Activated T-cell treated with anti-CD3 and anti-CD28 coated beads, Interleukin-2, amount 50 U/mL, for 48 hours (primary cell): Measurements from ENCODE around the gene RRAD.
A peak's percentile ranks its signal among the peaks of the same experiment; 100 is the strongest.
"Not testable (repeated sequence)": the region's sequence is repeated elsewhere in the genome, so short reads cannot be mapped to it uniquely, and the experiment has no call there.

Experiments used
- DNase-seq, 2 experiments: peaks; one replicate each; pipeline ENCODE4 v3.0.0-alpha.2; 2020

RRAD gene

DNA sequence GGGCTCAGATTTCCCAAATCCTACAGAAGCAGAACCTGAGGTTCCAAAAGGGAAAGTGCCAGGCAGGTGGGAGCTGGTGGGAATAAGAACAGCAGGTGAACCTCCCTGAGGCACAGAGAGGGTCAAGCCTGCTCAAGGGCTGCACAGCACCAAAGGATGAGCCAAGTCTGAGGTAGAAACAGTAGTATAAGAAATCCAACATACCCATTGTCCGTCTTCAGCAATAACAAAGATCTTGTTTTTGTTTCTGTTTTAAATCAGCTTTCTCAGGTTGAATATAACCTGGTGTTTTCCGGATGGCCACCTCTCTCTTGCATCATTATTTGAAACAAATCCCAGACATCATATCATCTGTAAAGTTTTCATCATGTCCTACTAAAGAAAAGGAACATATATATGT lies 25.1 kb upstream of the RRAD start:
- no peak for DNase-seq

DNA sequence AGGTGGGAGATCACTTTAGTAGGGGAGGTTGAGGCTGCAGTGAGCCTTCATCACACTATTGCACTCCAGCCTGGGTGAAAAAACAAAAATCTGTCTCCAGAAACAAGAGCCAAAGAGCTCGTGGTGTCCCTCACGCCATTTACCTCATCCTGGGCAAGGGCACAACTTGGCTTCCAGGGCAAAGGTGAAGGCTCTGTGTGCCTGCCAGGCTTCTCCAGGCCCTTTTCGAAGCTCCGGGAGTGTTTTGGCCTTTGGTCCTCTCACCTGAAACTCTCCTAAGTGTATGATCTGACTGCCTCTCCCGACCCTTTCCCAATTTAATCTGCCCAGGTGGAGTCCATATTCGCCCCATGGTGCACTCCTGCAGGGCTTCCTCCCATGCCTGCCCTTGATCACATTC lies 24.1 kb upstream of the RRAD start:
- DNase-seq: no peak

DNA sequence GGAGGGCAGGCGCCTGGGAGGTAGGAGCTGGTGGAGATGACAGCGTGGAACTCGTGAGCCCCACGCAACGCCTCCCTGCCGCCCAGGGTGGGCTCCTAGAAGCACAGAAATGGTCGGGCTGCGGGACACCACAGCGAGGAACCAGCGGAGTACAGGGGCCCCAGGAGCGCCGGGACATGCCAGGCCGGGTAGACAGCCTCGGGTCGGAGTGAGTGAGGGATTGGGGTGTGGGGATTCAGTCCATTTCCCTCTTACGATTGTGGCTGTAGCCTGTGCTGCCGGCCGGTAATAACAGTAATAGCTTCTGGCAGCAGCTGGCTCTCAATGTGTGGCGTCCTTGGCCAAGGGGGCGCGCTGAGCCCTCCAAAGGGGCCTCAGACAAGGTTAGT lies 23.5 kb upstream of the RRAD start:
- DNase-seq: no peak

DNA sequence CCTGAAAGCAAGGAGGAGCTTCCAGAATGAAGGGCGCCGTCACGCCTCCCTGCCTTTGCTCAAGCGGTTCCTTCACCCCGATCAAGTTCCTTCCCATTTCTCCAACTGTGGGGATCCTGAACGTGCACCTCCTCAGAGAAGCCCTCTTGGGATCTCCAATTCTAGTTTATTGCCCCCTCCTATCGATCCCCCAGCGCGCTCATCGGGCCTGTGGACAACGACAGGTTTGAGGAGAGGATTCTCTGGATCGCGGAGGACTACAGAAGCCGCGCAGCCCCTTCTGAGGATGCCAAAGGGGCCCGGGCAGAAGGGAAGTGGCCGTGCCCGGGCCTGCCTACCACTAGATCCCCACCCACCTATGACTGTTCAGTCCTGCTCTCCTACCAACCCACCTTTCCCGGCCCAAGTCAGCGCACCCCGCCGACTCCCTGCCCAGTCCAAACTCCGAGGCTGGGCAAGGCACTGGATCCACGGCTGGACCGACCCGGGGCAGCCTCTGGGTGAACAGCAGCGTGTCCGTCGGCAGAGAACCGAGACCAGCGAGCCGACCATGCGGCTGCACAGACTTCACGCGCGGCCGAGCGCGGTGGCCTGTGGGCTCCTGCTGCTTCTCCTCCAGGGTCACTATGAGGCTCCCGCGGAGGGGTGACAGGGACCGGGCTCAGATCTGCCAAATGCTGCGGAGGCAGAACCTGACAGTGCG lies 22.9 kb upstream of the RRAD start:
- peak; percentile 44 to 50 for DNase-seq

DNA sequence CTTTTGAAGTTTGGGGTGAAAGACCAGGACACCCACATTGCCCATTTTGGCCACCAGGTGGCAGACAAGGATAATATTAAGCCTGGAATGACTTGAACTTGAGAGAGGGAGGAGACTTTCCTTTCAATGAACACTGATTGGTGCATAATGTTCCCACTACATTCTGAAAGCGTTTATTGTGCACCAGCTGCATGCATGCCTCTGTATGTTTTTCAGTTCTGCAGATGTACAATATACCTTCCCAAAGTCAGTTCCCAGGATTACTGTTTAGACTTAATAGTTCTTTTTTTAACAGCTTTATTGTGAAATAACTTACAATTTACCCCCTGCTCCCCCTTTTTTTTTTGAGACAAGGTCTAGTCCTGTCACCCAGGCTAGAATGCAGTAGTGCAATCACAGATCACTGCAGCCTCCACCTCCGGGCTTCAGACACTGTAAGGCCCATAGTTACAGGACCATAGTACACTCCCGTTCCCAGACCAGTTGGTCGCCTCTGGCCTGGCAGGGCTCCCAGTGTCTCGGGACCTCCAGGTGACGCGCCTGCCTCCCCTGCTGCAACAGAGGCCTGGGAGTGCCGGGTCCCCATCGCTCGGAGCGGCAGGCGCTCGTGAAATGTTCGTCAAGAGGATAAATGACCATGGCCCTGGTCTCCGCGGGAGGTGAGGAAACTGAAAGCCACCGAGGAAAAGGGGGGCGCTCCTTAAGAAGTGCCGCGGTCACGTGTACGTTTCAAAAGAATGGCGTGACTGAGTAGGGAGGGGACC lies 22.1 kb upstream of the RRAD start:
- DNase-seq: peak; percentile 90 to 96

DNA sequence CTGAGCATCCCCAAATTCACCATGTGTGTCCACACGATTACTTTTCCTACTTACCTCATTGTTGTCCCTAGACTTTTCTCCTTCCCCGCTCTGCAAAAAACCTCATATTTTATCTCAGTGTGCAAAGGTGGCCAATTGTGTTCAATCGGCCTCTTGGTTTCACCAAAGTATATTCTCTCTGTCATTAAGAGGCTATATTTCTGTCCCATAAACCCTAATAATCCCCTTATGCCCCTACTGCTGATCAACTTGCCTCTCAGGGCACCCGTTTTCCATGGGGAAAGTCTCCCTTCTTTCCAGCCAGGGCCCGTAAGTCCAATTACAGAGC lies 21.6 kb upstream of the RRAD start:
- DNase-seq: no peak

DNA sequence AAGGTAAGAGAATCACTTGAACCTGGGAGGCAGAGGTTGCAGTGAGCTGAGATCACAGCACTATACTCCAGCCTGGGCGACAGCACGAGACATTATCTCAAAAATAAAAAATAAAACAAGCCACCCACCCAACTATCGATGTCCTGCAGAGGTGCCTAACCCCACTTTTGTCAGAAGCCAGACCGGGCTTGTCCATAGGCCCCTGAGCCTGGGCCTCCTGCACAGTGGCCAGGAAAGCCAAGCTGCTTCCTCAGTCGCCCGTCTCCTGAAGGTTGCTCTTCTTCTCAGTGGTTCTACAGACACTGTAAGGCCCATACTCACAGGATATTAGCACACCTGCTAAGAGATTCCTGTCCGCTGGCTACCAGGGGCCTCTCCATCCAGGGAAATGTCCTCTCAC lies 21.2 kb upstream of the RRAD start:
- DNase-seq: no peak

DNA sequence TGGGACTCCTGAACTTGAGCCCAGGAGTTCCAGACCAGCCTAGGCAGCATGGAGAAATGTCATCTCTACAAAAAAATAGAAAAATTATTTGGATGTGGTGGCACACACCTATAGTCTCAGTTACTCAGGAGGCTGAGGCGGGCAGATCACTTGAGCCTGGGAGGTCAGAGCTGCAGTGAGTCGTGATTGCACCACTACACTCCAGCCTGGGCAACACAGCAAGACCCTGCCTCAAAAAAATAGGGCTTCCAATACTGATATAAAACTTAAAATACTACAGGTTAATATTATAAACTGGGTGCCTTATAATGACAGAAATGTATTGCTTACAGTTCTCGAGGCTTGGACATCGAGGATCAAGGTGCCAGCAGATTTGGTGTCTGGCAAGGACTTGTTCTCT lies 20.6 kb upstream of the RRAD start:
- no peak for DNase-seq

DNA sequence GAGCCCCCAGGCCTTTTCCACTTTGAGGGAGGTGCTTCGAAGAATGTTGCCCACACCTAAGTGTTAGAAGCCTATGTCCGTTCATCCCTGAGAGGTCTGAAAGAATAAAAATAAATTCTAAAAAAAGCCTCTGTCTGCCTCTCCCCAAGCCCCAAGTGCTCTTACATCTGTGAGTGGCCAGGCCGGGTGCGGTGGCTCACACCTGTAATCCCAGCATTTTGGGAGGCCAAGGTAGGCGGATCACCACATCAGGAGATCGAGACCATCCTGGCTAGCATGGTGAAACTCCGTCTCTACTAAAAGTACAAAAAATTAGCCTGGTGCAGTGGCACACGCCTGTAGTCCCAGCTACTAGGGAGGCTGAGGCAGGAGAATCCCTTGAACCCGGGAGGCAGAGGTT lies 19.6 kb upstream of the RRAD start:
- DNase-seq: not testable (repeated sequence)

DNA sequence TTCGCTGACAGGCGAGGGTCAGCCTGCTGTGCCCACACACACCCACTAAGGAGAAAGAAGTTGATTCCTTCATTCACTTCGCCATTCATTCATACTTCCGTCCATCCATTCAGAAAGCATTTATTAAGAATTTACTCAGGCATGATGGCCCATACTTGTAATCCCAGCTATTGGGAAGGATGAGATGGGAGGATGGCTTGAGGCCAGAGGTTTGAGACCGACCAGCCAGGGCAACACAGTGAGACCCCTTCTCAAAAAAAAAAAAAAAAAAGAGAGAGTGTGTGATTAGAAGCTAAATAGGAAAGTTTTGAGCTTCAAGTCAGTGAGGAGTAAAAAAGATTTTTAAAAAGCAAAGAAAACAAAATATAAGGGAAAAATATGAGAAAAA lies 18.7 kb upstream of the RRAD start:
- no peak for DNase-seq

DNA sequence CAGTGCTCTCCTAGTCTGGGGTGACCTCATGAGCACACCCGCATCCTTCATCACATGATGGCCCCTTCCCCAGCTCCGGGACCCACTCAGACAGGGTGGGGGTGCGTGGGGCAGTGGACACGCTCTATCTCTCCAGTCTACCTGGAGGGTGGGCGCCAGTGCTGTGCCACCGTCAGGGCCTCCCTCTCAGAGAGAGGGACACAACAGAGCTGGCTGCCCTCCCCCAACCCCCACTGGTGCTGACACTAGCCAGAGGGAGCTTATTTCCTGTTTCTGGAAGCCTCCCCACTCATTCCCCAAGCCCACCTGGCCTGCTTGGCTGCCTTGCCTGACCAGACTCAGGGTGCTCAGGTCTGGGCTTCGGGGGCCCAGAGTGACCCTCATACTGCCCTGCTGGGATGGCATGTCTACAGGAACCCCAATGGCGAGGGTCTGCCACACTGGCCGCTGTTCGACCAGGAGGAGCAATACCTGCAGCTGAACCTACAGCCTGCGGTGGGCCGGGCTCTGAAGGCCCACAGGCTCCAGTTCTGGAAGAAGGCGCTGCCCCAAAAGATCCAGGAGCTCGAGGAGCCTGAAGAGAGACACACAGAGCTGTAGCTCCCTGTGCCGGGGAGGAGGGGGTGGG lies 18.2 kb upstream of the RRAD start:
- no peak for DNase-seq

DNA sequence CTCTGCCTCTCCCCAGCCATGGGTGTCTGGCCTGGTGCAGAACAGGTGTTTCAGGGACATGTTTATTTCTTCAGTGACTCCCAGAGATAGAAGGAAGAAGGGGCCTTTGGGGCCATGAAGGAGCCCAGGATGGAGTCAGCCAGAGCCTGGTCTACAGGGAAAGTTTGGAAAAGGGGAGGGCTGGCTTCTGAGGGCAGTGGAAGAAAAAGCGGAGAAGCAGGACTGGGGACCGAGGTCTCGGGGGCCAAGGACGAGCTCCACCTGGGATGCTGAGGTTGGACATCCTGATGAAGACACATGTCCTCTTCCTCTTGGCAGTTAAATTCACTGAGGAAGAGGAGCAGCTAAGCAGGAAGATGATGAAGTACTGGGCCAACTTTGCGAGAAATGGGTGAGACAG lies 17.6 kb upstream of the RRAD start:
- DNase-seq: no peak

DNA sequence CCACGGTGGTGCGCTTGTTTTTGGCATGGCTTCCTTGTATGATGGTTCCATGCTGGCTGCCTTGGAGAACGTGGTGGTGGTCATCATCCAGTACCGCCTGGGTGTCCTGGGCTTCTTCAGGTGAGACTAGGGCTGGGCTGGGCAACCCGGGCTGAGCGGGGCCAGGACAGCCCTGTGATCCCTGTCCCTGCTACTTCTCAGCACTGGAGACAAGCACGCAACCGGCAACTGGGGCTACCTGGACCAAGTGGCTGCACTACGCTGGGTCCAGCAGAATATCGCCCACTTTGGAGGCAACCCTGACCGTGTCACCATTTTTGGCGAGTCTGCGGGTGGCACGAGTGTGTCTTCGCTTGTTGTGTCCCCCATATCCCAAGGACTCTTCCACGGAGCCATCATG lies 14.9 kb upstream of the RRAD start:
- DNase-seq: no peak

DNA sequence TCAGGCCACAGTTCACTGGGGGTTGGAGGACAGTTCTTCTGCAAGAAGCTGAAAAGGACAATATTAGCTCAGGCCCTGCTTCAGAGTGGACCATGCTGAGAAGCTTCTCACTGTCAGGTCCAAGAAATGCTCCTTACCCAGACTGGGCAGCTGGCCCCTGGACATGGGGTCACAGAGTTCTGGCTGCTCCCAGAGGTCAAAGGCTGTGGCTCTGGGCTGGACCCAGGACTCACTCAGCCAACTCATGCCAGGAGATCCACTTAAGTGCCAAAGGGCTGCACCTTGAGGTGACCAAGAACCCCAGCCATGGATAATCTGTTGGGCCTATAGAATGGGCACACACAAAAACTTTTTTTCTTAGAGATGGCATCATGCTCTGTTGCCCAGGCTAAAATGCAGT lies 14.0 kb upstream of the RRAD start:
- DNase-seq: no peak

DNA sequence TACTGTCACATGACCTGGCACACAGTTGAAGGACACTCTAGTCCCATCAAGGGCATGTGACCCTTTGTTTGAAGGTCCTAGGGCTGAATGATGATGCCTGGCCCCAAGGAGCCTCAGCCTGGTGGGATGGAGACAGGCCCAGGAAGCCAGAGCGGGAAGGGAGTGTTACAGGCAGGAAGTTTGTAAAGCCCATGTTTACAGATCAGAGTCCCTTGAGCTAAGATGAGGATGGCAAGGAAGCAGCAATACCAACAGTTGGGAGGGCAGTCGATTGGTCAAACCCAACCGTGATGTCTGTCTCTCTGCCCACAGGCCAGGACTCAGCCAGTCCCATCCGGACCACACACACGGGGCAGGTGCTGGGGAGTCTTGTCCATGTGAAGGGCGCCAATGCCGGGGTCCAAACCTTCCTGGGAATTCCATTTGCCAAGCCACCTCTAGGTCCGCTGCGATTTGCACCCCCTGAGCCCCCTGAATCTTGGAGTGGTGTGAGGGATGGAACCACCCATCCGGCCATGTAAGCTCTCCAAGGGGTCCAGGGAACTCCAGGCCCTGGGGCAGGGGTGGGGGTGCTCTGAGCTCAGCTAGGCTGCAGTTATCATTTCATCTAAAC lies 12.5 kb upstream of the RRAD start:
- no peak for DNase-seq

DNA sequence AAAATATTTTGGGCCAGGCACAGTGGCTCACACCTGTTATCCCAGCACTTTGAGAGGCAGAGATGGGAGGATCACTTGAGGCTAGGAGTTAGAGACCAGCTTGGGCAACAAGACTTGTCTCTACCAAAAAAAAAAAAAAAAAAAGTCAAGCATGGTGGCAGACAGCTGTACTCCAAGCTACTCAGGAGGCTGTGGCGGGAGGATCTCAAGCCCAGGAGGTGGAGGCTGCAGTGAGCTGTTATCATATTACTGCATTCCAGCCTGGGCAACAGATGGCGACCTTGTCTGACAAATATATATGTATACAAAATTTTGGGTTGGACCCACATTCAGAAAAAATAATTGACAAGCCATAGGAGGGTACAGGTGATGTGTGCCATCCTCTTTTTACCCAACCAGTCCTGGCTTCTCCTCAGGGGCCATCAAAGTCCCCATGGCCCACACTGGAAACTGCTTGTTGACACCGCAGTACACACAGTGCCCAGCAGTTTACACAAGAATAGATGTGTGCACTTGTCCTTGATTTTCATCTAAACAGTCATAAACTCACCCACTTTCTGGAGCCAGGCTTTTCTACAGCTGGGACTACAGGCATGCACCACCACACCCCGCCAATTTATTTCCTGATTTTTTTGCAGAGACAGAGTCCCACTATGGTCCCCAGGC lies 11.7 kb upstream of the RRAD start:
- DNase-seq: no peak

DNA sequence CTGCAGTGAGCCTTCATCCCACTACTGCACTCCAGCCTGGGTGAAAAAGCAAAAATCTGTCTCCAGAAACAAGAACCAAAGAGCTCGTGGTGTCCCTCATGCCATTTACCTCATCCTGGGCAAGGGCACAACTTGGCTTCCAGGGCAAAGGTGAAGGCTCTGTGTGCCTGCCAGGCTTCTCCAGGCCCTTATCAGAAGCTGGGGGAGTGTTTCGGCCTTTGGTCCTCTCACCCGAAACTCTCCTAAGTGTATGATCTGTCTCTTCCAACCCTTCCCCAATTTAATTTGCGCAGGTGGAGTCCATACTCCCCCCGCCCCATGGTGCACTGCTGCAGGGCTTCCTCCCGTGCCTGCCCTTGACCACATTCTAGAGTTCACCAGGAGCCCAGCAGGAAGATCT lies 11.1 kb upstream of the RRAD start:
- DNase-seq: no peak

DNA sequence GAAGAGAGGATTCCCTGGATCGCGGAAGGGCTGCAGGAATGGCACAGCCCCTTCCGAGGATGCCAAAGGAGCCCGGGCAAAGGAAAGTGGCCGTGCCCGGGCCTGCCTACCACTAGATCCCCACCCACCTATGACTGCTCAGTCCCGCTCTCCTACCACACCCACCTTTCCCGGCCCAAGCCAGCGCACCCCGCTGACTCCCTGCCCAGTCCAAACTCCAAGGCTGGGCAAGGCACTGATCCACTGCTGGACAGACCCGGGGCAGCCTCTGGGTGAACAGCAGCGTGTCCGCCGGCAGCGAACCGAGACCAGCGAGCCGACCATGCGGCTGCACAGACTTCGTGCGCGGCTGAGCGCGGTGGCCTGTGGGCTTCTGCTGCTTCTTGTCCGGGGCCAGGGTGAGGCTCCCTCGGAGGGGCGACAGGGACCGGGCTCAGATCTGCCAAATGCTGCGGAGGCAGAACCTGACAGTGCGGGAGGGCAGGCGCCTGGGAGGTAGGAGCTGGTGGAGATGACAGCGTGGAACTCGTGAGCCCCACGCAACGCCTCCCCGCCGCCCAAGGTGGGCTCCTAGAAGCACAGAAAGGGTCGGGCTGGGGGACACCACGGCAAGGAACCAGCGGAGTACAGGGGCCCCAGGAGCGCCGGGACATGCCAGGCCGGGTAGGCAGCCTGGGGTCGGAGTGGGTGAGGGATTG lies 10.1 kb upstream of the RRAD start, which contains the start of gene CES2:
Gene CES2 (plus strand): TSS at position 203 of the 698 bp plus-strand sequence. CDS start 120 bp downstream, at position 323.
- no peak for DNase-seq

DNA sequence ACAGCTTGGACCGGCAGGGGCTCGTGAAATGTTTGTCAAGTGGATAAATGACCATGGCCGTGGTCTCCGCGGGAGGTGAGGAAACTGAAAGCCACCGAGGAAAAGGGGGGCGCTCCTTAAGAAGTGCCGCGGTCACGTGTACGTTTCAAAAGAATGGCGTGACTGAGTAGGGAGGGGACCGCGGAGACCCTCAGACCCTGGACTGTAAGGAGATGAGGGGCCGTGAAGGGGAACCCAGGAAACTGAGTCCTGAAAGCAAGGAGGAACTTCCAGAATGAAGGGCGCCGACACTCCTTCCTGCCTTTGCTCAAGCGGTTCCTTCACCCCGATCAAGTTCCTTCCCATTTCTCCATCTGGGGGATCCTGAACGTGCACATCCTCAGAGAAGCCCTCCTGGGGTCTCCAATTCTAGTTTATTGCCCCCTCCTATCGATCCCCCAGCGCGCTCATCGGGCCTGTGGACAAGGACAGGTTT lies 9.5 kb upstream of the RRAD start:
- DNase-seq: peak in 1 of 2 experiments; percentile 42

DNA sequence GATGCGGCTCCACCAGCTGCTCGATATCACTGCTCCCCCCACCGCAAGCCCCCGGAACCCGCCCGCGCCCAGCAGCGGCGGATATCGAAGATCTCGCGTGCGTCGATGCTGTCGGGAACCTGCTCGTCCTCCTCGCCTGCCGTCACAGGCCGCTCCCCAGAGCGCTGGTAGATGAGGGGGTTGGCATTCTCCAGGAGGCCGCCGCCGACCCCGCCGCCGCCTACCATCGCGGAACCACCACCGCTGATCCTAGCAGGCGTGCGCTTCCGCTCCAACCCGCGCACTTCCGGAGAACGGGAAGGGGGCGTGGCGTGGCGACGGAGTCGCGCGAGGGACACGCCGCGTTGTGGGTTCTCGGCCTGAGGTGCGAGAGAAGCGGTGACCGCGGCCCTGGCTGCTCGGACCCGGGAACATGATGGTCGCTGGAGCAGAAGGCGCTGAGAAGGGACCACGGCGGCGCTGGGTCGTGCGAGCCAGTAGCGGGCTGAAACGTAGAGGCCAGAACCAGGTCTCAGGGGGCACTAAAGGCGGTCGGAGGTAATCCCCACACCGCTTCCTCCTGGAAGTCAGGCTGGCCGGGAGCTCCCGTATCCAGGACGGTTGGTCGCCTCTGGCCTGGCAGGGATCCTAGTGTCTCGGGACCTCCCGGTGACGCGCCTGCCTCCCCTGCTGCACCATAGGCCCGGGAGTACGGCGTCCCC lies 9.0 kb upstream of the RRAD start, which contains the start of gene CIAO2B:
Gene CIAO2B (minus strand): TSS at position 265 of the 701 bp plus-strand sequence. CDS start 38 bp downstream, at position 227.
- DNase-seq: peak; percentile 94

DNA sequence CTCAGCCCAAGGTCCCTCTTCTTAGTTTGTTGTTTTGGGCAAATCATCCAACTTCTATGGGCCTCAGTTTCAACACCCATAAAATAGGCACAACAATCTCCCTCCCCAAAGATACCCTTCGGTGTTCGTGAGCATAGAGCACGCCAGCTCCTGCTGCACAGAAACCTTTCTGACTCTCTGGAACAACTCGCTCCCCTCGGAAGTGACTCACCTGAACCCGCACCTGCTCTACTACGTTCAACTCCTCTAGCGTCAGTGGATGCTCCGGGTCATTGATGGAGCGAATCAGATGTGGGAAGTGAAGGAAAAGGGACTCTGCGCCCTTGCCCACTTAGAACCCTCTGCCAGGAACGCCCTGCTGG lies 8.4 kb upstream of the RRAD start:
- peak; percentile 63 to 71 for DNase-seq

DNA sequence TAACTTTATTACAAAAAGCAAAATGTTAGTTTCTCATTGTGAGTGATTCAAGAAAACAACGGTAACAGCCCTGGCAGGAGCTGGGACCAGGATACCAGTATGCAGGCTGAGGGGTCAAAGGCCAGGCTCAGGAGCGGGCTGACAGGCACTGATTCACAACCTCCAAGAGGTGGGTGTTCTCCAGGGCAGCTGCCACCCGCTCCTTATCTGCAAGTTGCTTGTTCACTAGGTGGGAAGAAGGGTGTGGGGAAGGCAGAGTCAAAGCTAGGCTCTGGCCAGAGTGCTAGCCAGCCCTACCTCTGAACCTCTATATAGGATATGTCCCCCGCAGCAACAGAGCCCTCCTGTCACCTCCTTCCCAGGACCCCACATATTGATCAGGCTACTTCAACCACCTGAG lies 6.7 kb upstream of the RRAD start:
- DNase-seq: no peak
